Esophagus squamous epithelium (tissue), 4 donors: ENCODE measurements around the gene DCPS.

Experiments used
- CTCF ChIP-seq, 6 experiments: fragments of 450-650 bp in 4 of 6; fragments of 200-600 bp in 2 of 6; sonication (generic) in 2 of 6; IDR thresholded peaks; one replicate each; pipeline ENCODE4 v1.5.1; 2016 to 2019; ENCODE audit warnings: antibody characterized with exemption in 6 of 6, mild to moderate bottlenecking in 4 of 6, moderate library complexity in 4 of 6
- POLR2A ChIP-seq, 4 donors: fragments of 450-650 bp; IDR thresholded peaks; one replicate each; pipeline ENCODE4 v1.6.1; 2017; ENCODE audit warnings: antibody characterized with exemption in 4 of 4, mild to moderate bottlenecking in 4 of 4, moderate library complexity in 3 of 4

DNA sequence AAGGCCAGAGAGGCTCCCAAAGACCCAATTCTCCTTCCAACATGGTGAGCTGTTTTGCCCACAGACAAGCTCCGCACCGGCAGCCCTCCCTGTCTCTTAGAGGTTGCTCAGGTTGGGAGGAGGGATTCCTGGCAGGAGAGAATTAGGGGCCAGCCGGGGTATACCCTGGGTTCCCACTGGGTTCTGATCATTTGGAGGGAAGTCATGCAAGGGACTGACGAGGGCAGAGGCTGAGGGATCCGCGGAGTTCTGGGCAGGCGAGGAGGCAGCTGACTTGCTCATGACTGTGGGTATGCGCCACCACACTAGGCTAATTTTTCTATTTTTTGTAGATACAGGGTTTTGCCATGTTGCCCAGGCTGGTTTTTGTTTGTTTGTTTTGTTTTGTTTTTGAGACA is 56.2 kb downstream of the DCPS start:
- TF ChIP-seq CTCF (IDR thresholded peaks at IDR 0.05) (no peak), POLR2A (IDR thresholded peaks at IDR 0.05) (no peak)
